Type B pancreatic cell (in vitro differentiated cells): ENCODE measurements around the gene TMEM30B. TPM values are rescaled to one million over a fixed set of nuclear protein-coding genes. Genes with fewer than 3 reads are reported as not detected.

Source experiments
- DNase-seq: peaks from one replicate; pipeline ENCODE4 v3.0.0; 2021; ENCODE audit warnings: mixed read lengths; ENCODE audit not compliant: unreplicated experiment; ENCODE audit errors: extremely low spot score
- H3K27ac Mint-ChIP-seq: 2 replicates; pipeline ENCODE4 v1.8.0; 2021; ENCODE audit warnings: mild to moderate bottlenecking, mixed read lengths
- H3K27me3 Mint-ChIP-seq: 2 replicates; pipeline ENCODE4 v1.8.0; 2021; ENCODE audit warnings: mixed read lengths
- H3K36me3 Mint-ChIP-seq: 2 replicates; pipeline ENCODE4 v1.8.0; 2021; ENCODE audit warnings: mixed read lengths
- H3K4me1 Mint-ChIP-seq: one replicate; pipeline ENCODE4 v1.8.0; 2021; ENCODE audit warnings: mixed read lengths; ENCODE audit not compliant: unreplicated experiment
- H3K4me3 Mint-ChIP-seq: 2 replicates; pipeline ENCODE4 v1.8.0; 2021; ENCODE audit warnings: mild to moderate bottlenecking, mixed read lengths
- H3K9me3 Mint-ChIP-seq: 2 replicates; pipeline ENCODE4 v1.8.0; 2021; ENCODE audit warnings: mixed read lengths
- total RNA-seq: library from RNA; stranded (reverse); gene quantifications from 2 replicates; pipeline ENCODE4 v1.2.1, GENCODE V29; 2021; ENCODE audit warnings: low replicate concordance
- TF ChIP-seq, protein P1 (sequence below): fragments of 200-600 bp; sonication (generic); conservative IDR thresholded peaks from 2 replicates; pipeline ENCODE4 v1.5.0; 2021; ENCODE audit warnings: antibody characterized with exemption, mild to moderate bottlenecking

The TMEM30B gene
- total RNA-seq, 1 donor from 2014 or later, result 12.2 TPM

DNA sequence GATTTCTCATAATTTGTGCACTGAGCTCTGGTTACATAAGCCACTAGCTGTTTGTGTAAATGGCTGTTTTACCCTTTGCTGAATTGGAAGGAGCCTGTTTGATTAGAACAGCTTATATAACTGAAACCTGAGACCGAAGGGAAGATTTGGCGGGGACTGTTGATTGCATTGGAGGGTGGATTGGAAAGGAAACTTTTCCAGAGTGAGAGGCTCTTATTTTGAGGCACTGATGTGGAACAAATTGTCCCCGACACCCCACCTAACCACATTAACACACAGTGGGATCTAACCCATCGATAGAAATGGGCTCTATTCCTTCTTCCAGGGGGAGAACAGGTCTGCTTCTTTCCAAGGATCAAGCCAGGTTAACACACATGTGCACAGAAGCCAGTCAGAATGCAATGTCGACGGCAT is 51.7 kb downstream of the TMEM30B start:
- Mint-ChIP-seq H3K4me3 (no peak overlapping the region), H3K27ac (no peak overlapping the region)

DNA sequence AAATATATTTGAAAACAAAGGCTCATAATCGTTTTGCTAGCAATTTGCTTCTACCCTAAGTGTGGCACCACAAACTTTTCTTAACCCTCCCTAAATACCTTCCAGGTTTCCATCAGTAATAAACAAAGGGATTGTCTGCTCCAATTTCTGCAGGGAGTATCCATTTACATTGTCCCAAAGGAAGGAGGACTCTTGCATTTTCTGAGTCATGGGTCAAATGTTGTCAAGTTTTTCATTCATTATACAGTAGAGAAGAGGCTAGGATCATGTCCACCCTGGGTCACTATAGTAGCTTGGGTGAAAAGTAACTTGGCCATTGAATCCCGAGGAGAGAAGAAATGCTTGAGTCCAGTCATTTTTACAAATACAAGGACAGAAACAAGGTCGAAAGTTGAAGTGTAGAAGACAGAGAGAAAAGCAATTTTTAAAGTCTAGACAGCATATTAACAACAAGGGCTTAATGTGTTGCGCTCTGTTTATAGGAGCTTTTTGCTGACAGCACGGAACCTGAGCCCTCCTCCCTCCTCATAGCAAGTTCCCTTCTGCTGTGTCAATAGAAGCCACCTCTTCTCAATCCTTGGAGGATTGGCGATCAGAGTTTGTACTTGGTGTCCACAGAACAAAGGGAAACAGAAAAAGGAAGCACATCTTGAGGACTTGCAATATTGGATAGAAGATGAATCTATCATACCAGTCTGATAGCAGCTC is 53.1 kb downstream of the TMEM30B start:
- peaks cover 36% of the 10 kb centered on the region for H3K4me1 Mint-ChIP-seq
- H3K27me3 Mint-ChIP-seq, result no peaks in the 10 kb centered on the region
- DNase-seq, result no peak
- H3K4me3 Mint-ChIP-seq, result peak overlapping the region; percentile 10
- H3K36me3 Mint-ChIP-seq, result no peaks in the 10 kb centered on the region
- H3K27ac Mint-ChIP-seq, result no peak overlapping the region
- TF ChIP-seq, protein P1, sequence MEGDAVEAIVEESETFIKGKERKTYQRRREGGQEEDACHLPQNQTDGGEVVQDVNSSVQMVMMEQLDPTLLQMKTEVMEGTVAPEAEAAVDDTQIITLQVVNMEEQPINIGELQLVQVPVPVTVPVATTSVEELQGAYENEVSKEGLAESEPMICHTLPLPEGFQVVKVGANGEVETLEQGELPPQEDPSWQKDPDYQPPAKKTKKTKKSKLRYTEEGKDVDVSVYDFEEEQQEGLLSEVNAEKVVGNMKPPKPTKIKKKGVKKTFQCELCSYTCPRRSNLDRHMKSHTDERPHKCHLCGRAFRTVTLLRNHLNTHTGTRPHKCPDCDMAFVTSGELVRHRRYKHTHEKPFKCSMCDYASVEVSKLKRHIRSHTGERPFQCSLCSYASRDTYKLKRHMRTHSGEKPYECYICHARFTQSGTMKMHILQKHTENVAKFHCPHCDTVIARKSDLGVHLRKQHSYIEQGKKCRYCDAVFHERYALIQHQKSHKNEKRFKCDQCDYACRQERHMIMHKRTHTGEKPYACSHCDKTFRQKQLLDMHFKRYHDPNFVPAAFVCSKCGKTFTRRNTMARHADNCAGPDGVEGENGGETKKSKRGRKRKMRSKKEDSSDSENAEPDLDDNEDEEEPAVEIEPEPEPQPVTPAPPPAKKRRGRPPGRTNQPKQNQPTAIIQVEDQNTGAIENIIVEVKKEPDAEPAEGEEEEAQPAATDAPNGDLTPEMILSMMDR, result no peak
- peaks cover 4% of the 10 kb centered on the region for H3K9me3 Mint-ChIP-seq

More for the DNA sequence above, 51.7 kb downstream of the TMEM30B start:
- DNase-seq, result no peak
- no peaks in the 10 kb centered on the region for H3K36me3 Mint-ChIP-seq
- TF ChIP-seq, protein P1, result no peak
- H3K9me3 Mint-ChIP-seq, result peaks cover 4% of the 10 kb centered on the region
- no peaks in the 10 kb centered on the region for H3K27me3 Mint-ChIP-seq
- H3K4me1 Mint-ChIP-seq, result peaks cover 26% of the 10 kb centered on the region

Other genes starting within 250 kb of the TMEM30B start
- 19.1 and 59.0 TPM in 2 replicates for gene PRKCH, start 40.2 kb upstream of the TMEM30B start, total RNA-seq